ENCODE results near the gene GRIN2A. TPM values are rescaled to one million over a fixed set of nuclear protein-coding genes. Genes with fewer than 3 reads are reported as not detected.

Gene GRIN2A
- polyA plus RNA-seq, 5 donors = 0.10 to 0.94 (median 0.32) TPM

GRCh38 chr16:9860876-9861275, 321.4 kb downstream of the GRIN2A start:
- DNase-seq = no peak

DNA sequence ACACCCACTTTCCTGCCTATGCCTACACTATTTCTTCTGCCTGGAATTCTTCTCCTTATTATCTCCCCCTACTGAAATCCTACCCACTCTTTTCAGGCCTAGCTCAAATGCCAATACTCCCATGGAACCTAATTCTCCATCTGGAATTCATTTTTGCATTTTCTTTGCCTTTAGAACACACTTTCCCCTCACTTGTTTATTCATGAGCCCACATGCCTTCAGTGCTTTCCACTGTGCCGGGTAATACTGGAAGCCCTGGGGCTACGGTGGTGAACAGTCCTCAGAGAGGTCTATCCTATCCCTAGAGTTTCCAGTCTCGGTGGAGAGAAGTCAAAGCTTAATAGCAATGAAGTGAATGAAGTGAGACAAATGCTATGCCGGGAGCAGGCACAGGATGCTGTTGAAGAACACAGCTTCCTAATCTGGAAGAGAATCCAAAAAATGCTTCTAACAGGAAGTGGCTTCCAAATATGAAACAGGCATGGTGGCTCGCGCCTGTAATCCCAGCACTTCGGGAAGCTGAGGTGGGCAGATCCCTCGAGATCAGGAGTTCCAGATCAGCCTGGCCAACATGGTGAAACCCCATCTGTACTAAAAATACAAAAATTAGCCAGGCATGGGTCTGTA, 322.4 kb downstream of the GRIN2A start:
- no peak for DNase-seq

DNA sequence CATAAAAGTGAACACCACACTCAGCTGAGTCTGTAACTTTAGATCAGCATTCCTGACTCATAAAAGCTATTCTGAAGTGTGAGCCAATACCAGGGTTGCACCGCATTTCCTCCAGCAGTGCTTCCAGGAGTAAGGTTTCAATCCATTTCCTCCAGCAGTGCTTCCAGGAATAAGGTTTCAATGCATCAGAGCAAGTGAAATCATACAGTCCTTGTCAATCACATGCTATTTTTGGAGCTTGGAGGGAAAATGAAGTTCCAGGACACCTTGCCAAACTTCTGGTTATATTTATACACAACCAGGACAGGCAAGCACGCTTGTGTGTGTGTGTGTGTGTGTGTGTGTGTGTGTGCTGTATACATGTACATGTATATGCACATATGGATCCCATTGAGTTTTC, 327.6 kb downstream of the GRIN2A start:
- DNase-seq = no peak

DNA sequence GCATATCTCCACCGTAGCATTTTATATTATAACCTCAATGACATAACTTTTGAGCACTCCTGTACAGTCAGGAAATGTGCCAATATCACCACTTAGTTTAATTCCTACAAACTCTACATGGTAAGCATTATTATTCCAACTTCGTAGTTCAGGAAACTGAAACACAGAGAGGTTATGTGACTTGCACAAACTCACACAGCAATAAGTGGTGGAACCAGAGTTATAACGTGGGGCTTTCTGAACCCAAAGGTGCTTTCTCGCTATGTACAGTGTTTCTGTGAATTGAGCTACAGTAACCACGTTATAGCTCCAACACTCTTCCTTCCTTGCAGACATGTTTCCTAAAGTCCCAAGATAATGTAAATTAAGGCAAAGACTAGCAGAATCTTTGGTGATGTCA, 330.2 kb downstream of the GRIN2A start:
- DNase-seq = no peak

DNA sequence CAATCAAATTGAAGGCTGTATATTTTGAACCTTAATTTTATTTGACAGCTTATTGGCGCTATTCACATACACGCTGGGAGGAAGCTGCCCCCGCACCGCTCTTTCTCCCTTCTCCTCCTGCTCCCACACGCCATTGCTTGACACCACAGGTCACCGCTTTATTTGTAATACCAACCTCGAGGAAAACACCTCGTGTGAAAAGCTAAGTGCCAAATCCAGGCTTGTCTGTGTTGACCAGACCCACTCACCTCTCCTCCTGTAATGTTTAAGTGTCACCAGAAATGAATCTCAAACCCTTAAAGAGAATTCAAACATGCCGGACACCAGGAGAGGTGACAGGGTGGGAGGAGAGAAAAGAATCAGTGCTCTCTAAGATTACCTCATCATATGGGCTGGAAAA, 331.4 kb downstream of the GRIN2A start:
- no peak for DNase-seq

- no peak for DNase-seq
Measured at GRCh38 chr16:9849697-9850245, 332.5 kb downstream of the GRIN2A start.

DNA sequence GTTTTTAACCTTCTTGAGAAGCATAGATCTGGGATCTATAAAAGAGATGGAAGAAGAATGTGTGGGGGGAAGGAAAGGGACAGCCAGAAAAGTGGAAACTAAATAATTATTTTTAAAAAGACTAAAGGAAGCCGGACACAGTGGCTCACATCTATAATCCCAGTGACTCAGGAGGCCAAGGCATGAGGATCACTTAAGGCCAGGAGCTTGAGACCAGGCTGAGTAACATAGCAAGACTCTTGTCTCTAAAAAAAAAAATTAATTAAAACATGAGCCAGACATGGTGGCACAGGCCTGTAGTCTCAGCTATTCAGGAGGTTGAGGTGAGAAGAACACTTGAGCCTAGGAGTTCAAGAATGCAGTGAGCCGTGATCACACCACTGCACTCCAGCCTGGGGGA, 335.1 kb downstream of the GRIN2A start:
- no peak for DNase-seq

- DNase-seq = no peak
Measured at GRCh38 chr16:9846362-9847099, 335.7 kb downstream of the GRIN2A start.

DNA sequence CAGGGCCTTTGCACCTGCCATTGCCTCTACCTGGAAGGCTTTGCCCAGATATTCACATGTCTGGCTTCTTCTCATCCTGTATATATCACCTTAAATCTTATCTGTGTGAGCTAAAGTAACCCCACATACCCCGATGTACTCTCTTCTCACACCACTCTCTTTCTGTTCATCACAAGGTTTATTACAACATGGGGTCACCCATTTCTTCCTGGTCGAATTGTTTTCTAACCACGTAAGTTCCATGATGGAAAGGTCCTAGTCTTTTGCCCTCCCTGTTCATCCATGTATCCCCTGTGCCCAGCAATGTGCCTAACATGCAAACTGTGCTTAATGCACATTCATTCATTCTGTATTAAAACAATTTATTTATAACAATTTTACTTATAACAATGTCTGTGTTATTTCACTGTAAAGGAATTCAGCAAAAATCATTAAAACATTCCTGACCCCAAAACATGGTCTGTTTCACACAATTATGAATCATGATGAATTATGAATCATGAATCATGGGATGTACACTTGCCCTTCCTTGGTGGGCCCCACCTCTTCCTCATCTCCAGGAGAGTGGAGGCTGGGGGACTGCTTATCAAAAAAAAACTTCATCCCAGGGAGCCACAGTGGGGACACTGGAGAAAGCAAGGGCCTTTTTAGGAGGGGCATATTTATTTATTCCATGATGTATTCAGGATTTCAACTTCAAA, 336.4 kb downstream of the GRIN2A start:
- no peak for DNase-seq

GRCh38 chr16:9844361-9844760, 337.9 kb downstream of the GRIN2A start:
- no peak for DNase-seq

- DNase-seq = no peak
Measured at GRCh38 chr16:9843424-9844018, 338.7 kb downstream of the GRIN2A start.

DNA sequence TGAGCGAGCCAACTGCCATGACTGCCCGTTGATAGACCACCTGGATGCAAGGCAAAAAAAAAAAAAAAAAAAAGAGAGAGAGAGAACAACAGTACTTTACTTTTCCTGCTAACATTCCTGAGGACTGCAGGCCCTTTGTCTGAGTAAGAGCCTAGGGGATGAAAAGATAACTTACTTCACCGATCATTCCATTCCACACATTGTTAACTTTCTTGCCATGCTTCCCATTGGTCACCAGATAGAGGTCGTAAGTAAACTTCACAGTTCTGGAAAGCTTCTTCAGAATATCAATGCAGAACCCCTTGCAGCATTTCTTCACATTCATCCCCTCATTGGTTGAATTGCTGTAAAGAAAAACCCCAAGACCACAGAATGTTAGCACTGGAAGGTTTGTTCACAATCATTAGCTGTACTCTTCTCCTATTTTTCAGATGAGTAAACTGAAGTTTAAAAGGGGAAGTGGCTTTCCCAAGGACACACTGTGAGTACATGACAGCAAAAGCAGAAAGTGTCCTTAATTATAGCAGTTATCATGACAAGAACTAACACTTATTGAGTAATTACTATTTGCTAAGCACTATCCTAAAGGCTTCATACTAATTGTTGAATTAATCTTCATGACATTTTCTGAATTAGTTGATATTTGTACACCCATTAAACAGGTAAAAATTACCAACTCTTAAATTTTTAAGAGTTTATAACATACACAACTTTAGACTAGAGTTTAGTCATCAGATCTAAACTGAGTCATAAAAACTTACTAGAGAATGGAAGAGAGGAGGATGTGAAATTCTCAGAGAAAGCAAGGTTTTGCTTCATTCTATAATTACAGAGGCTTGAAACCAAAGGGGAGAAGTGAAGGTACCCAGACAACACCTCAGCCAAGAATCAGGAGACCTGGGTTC, 341.2 kb downstream of the GRIN2A start:
- no peak for DNase-seq

- DNase-seq = no peak
Measured at GRCh38 chr16:9837481-9837880, 344.7 kb downstream of the GRIN2A start.

GRCh38 chr16:9836118-9836736, 346.0 kb downstream of the GRIN2A start:
- peak; percentile 6 to 16 for DNase-seq

DNA sequence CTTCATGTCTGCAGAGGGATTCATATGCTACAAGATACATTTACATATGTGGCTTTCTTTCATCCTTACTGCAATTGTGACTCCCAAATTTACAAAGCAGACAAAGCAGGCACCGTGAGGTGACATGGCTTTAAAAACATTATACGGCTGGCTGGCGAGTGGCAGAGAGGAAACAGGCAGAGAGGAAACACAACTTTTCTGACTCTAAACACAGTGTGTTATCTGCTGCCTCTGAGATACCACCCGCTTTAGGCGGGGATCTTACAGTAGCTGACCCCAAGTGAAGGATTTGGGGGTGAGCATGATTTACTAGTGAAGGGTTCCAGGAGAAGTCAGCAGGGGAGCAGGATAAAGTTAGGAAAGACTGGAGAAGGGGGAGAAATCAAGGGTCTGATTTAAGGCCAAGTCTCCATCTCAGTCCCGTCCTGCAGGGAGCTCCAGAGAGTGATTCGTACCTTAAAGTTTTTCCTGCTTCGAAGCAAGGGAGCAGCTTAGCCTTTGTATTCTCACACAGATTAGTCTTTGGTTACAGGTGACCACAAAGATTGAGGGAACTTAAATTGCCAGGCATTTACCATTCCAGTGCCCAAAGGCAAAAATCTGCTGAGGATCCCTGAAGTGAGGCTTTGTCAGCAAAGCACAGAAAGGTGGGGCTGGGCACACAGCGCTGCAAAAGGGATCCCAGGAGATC, 355.0 kb downstream of the GRIN2A start:
- no peak for DNase-seq

GRCh38 chr16:9826656-9827055, 355.6 kb downstream of the GRIN2A start:
- DNase-seq = no peak

- no peak for DNase-seq
Measured at GRCh38 chr16:9824200-9825068, 357.8 kb downstream of the GRIN2A start.

DNA sequence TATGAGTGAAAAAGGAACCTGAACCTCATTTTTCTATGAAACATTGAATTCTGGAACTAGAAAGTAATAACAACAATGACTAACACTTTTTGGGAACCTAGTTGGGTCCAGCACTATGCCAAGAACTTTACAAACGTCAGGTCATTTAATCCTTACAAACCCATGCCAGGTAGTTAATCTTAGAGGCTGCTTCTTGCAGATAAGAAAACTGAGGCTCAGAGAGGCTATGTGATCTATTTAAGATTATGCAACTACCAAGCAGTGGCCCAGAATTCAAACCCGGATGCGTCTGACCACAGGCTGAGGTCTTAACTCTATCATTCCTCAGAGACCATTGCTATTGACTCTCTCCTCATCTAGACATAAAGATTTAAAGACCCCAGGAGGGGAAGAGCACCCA, 358.7 kb downstream of the GRIN2A start:
- no peak for DNase-seq

DNA sequence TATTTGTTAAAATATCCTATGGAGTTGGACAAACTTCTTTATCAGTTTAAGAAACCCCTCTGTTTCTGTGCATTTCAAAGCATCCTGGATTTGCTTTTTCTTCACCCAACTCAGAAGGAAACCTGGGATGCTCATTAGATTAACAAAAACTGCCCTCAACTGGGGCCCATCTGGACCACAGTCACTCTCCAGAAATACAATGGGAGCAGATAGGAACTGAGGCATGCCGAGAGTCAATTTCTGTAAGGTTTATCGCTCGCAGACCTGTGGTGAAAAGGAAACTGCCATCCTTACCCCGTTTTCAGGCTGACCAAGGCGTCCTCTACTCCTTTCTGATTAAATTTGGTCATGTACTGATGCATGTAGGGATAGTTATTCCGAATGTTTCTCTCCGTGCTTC, 360.3 kb downstream of the GRIN2A start:
- no peak for DNase-seq

Data from right lung (tissue), 5 donors.